GF-D8 (cell line): Measurements from ENCODE around the gene VSTM4.
A peak's percentile ranks its signal among the peaks of the same experiment; 100 is the strongest.

ENCODE experiments used
- DNase-seq: peaks from one replicate; lab custom pipeline; 2025; lab: John Stamatoyannopoulos, UW

The VSTM4 gene

DNA sequence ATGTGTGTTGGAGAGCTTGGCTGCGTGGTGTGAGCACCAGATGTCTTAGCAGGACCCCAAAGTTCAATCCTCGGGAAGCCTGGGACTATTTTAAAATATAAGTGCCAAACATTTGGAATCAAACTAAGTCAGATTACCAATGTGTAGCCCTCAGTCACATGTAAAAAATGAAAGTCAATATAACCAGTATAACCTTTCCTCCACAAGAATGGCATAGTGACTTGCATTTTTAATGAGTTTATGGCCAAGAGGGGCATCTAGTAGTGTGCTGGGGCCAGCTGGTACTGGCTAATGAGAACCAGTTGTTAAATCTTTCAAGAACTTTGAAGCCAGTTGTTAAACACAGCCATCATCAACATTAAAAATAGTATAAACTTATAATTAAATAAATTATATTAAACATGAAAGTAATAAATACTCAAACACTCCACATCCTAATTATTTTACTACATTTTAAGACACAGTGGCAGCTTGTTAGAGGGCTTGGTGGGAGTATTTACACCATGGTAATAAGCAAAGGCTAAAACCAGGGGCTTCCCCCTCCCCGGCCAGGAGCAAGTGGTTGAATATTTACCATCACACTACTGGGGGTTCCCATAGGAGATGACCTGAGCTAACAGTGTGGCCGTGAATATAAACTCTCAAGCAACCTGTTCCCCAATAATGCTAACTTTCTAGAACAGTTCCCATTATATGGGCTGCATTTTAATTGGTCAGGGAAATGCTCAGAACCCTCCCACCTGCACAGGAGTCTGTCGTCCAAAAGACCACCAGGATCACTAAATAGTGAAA lies 26.4 kb upstream of the VSTM4 start:
- no peak for DNase-seq

GRCh38 chr10:49140304-49141177 lies 25.2 kb upstream of the VSTM4 start:
- DNase-seq, result no peak

DNA sequence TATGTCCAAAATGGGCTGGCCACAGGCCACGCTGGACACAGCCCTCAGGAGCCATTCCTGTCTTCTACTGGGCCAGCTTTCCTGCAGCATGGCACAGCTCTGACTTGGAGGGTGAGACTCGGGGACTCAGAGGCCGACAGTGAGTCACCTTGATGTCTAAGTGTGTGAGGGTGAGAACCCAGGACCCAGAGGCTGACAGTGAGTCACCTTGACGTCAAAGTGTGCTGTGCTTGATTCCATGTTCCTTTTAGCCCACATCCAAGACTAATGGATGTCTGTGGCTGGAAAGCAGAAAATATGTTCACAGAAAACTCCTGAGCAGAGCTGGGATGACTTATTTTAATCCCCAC lies 24.5 kb upstream of the VSTM4 start:
- DNase-seq, result no peak

GRCh38 chr10:49139028-49139845 lies 23.9 kb upstream of the VSTM4 start:
- no peak for DNase-seq

GRCh38 chr10:49138361-49138891 lies 23.1 kb upstream of the VSTM4 start:
- DNase-seq, result no peak

DNA sequence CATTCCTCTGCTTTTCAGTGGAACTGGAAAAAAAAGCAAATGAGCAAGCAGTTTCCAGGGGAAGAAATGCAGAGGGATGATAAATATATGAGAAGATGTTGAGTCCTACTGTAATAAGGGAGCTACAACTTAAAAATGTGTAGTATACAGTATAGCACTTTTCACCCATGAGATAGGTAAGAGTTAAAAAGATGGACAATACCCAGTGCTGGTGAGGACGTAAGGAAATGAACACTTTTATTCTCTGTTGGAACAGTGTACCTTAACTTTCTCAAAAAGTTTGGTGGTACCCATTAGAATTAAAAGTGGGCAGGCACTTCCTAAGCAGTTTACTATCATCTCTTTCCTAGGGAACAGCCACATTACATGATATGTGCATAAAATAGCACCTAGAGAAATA lies 21.2 kb upstream of the VSTM4 start:
- DNase-seq, result no peak

DNA sequence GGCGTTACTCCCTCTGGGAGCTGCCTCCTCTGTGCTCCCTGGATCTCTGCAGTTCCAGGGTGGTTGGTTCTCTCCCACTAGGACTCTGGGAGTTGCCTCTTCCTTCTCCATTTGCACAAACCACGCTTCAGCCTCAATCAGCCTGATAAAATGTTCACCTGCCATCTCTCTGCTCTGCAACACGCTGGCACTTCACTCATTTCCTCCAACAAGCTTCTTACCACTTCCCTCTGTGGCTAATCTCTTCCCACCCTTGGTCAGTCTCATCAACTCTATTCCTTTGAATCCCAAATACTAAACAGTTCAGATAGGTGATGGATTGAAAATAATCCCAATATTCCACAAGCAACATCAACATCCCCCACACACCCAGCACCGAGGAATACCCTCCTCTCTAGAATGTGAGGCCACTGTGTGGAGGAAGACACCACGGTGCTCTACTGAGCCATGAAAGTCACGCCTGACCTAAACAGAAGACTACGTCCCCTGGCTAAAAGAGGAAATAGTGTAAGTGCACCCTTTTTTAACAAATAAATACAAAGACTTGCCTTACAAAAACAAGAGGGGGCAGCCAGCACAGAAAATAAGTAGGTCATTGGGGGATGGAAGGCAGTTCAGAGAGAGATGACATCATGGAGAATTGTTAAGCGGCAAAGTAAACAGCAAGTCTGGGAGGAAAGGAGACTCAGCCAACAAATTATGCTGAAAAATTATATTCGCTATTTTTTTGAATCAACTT lies 20.4 kb upstream of the VSTM4 start:
- DNase-seq, result peak; percentile 19

DNA sequence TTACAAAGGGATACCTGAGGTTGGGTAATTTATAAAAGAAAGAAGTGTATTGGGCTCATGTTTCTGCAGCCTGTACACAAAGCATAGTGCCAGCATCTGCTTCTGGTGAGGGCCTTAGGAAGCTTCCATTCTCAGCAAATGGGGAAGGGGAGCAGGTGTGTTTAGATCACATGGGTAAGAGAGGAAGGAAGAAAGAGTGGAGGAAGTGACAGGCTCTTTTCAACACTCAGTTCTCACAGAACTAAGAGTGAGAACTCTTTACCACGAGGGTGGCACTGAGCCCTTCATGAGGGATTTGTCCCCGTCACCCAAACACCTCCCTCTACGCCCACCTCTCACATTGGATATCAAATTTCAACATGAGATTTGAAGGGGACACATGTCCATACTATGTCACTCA lies 19.0 kb upstream of the VSTM4 start:
- peak; percentile 28 for DNase-seq

DNA sequence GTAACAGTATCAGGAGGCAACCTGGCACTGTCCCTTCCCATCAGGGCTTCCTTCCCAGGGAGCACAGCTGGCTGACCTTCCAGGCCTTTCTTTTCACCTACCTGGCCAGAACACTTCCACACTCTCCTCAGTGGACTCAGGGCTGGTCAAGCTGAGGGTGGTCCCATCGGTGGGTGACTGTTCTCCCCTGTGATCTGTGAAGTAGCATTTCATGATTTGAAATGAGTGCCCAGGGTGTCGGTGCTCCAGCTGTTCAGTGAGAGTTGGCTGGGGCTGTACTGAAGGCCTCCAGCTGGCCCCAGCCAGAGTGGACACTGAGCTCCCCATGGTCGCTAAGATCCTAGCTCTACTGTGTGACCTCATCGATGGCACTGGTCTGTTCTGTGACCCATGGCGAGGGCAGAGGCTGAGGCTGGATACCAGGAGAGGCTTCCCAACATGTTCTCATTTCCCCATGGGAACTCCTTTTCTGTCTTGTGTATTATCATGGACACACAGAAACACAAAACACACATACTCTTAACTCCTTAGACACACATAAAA lies 18.5 kb upstream of the VSTM4 start, which contains the start of gene FAM170B:
FAM170B (minus strand) TSS at position 316 of the 543 bp plus-strand sequence; CDS start at position 213, 103 bp downstream.
- DNase-seq, result no peak

- DNase-seq, result no peak
Measured at GRCh38 chr10:49132362-49132737, 17.0 kb upstream of the VSTM4 start.

DNA sequence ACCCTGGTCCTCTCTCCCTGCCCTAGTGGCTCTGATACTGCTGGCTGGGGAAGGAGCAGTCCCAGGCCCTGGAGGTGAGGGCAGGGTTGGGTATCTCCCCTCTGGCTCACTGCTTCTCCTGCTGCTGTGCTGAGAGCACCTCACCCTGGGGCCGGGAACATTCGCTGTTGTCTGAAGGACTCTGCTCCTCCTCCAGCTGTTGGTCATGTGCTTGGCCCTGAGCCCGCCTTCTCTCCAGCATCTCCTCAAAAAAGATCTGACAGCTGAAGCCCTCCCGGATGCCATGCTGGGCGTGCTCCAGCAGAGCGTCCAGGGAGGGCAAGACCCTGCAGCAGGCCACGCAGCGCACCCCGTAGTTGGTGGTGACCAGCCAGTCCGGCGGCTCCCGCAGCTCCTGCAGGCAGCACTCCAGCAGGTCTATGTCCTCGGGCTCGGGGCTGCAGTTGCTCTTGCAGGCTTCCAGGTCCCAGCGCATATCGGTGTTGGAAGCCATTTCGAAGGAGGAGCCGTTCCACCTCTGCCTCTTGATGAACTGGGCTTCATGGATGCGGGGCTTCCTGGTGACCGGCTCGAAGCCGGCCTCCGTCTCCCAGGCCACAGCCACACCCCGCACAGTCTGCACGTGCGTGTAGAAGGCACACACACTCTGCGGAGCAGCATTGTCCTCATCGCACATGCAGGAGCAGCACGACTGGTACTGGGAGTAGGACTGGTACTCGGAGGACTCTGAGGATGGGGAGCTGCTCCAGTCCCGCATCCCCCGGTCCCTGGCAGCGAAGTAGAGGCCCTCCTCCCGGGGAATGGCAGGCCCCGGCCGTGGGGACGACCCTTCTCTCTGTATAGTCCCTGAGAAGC lies 16.4 kb upstream of the VSTM4 start:
- no peak for DNase-seq

GRCh38 chr10:49129376-49129775 lies 14.1 kb upstream of the VSTM4 start:
- DNase-seq, result no peak

DNA sequence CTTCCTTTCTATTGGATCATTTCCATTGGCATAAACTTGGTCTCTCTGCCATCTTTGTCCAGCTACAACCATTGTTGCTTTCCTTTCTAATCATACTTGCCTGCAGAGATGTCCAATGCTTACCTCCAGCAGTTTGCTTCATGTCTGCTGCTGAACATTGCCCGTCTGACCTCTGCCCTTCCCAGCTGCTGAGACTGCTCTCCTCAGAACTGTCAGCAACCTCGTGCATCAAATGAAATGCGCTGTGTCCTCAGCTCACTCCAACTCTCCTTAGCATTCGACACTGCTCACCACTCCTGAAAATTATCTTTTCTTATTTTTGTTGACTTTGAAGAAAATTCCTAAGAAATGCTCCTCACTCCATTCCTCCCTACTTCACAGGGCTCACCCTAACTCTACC lies 13.5 kb upstream of the VSTM4 start:
- DNase-seq, result no peak

DNA sequence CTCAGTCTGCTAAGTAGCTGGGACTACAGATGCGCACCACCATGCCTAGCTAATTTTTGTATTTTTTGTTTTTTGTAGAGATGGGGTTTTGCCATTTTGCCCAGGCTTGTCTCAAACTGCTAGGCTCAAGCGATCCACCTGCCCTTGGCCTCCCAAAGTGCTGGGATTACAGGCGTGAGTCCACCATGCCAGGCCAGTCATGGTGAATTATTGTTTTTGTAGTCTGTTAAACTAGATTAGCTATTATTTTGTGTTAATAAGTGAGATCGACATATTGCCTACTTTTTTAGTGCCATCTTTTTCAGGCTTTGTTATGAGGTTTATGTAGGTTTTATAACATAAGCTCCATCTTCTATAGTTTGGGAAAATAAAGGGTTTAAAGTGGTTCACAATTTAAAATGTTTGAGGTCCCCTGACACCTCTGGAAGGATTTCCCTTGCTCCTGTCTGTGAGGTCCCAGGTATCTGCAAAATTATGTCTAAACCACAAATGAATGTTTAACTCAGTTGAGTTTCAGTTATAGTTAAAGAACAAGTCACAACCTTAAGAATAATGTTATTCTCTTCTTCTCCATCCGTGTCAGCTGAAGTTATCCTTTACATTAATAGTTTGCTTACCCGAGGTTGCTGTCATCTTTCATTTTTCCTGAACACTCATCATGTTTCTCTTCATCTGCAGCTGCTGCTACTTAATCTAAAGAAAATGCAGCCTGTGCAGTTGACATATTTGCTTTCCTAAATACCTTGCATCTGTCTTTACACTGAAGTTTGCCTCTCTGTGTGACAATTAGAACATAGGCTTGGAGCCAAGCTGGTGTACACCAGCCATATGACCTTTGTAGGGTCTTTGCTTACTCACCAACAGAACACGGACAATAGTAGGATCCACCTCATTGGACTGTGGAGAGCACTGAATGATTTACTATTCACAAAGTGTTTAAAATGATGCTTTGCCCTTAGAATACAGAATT lies 8.9 kb upstream of the VSTM4 start:
- DNase-seq, result no peak

DNA sequence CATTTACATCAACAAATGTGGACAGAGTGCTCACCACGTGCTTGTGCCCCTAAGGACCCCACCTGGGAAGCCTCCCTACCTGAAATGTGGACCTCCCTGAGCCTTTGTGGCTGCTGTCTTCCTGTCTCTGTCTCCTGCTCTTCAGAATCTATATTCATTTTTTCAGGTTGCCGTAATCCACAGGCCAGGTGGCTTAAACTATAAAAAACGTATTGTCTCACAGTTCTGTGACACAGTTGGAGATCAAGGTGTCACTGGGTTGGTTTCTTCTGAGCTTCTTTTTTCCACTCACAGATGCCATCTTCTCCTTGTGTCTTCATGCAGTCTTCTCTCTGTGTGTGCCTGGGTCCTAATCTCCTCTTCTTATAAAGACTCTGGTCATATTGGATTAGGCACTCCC lies 5.6 kb upstream of the VSTM4 start:
- DNase-seq, result no peak

- no peak for DNase-seq
Measured at GRCh38 chr10:49119746-49120145, 4.4 kb upstream of the VSTM4 start.

DNA sequence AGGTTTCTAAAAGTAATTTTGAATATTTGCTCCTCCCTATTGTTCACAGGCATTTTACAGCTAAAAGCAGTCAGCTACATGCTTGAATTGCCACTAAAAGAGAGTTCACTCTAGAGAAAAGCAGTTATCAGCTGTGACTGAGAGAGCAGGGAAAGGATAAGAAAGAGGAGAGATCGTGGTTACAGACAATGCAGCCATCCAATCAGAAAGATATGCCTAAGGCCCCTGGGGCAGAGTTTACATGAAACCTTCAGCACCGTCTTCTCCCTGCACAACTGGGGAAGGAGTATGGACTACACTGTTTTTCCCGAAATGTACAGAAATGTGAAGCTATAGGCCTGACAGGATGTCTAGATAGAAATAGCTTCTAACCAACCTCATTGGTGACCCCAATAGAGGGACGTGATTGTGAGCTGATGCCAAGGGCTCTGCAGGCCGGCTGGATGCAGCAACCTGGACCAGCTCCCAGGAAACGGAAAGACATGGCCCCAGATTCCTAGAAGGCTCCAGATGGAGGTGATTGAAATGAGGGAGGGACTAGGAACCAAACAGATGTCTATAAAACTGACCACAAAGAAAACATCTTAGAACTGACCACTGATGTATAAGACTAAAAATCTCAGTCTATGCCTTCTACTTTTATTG lies 3.2 kb upstream of the VSTM4 start:
- DNase-seq, result no peak

GRCh38 chr10:49117376-49118070 lies 2.2 kb upstream of the VSTM4 start:
- DNase-seq, result no peak
